ENCODE data around the gene KRTAP2-4.
"Not testable (repeated sequence)": the region's sequence is repeated elsewhere in the genome, so short reads cannot be mapped to it uniquely, and the experiment has no call there.

Gene KRTAP2-4

GRCh38 chr17:41037853-41038350, 27.8 kb downstream of the KRTAP2-4 start:
- DNase-seq (ENCODE audit: low read depth), result no peak

- DNase-seq (ENCODE audit: low read depth), result not testable (repeated sequence)
These were observed 31.2 kb downstream of the KRTAP2-4 start, which contains the start of gene KRTAP1-3 for GRCh38 chr17:41034346-41034935. KRTAP1-3 (minus strand) TSS chr17:41034874; CDS start chr17:41034821, 53 bp downstream.

- no peak for DNase-seq (ENCODE audit: low read depth)
These were observed 35.9 kb downstream of the KRTAP2-4 start, which contains the start of gene KRTAP1-4 for GRCh38 chr17:41029633-41030245. KRTAP1-4 (minus strand) TSS chr17:41030195; CDS start chr17:41030078, 117 bp downstream.

- no peak for DNase-seq (ENCODE audit: low read depth)
These were observed 38.8 kb downstream of the KRTAP2-4 start, which contains the start of gene KRTAP1-5 for GRCh38 chr17:41026715-41027471. KRTAP1-5 (minus strand) TSS chr17:41027208; CDS start chr17:41027155, 53 bp downstream.

GRCh38 chr17:41024697-41025096, 41.0 kb downstream of the KRTAP2-4 start:
- no peak for DNase-seq (ENCODE audit: low read depth)

GRCh38 chr17:41020336-41020735, 45.3 kb downstream of the KRTAP2-4 start:
- DNase-seq (ENCODE audit: low read depth), result no peak

GRCh38 chr17:41019415-41019814, 46.3 kb downstream of the KRTAP2-4 start:
- DNase-seq (ENCODE audit: low read depth), result no peak

- no peak for DNase-seq (ENCODE audit: low read depth)
These were observed 47.1 kb downstream of the KRTAP2-4 start for GRCh38 chr17:41018541-41018940.

- DNase-seq (ENCODE audit: low read depth), result no peak
These were observed 49.0 kb downstream of the KRTAP2-4 start for GRCh38 chr17:41016578-41017215.

GRCh38 chr17:41015454-41015853, 50.2 kb downstream of the KRTAP2-4 start:
- no peak for DNase-seq (ENCODE audit: low read depth)

Data from stimulated activated CD8-positive, alpha-beta memory T cell treated with anti-CD3 and anti-CD28 coated beads, Interleukin-15, amount 100 ng/mL, for 1 hour (primary cell).